Osteoblast (primary cell): ENCODE results near the gene FGF4. TPM values are rescaled to one million over a fixed set of nuclear protein-coding genes. Genes with fewer than 3 reads are reported as not detected.

Source experiments
- DNase-seq: peaks from one replicate; pipeline ENCODE4 v3.0.0; 2011; ENCODE audit warnings: low spot score, mixed read lengths; ENCODE audit not compliant: insufficient read length; ENCODE audit errors: missing footprints
- H2AFZ ChIP-seq: 2 replicates; pipeline ENCODE4 v1.6.0; 2011; ENCODE audit warnings: mild to moderate bottlenecking, low read length
- H3K27ac ChIP-seq: 2 replicates; pipeline ENCODE4 v1.5.1; 2011; ENCODE audit warnings: mild to moderate bottlenecking, low read depth, low read length, moderate library complexity
- H3K27me3 ChIP-seq: 2 replicates; pipeline ENCODE4 v1.6.0; 2012; ENCODE audit warnings: mild to moderate bottlenecking, control low read depth, inconsistent platforms, low read length, moderate library complexity; ENCODE audit not compliant: insufficient read depth
- H3K36me3 ChIP-seq: 2 replicates; pipeline ENCODE4 v1.5.1; 2011; ENCODE audit warnings: mild to moderate bottlenecking, low read length, control low read depth, moderate library complexity; ENCODE audit not compliant: insufficient read depth
- H3K4me1 ChIP-seq: 2 replicates; pipeline ENCODE4 v1.5.1; 2011; ENCODE audit warnings: mild to moderate bottlenecking, low read length, control low read depth, moderate library complexity; ENCODE audit not compliant: insufficient read depth
- H3K4me2 ChIP-seq: 2 replicates; pipeline ENCODE4 v1.6.0; 2011; ENCODE audit warnings: mild to moderate bottlenecking, low read length; ENCODE audit not compliant: insufficient read depth
- H3K4me3 ChIP-seq: fragments of 200-600 bp; sonication (generic); 3 replicates; pipeline ENCODE4 v1.5.1; 2012; ENCODE audit warnings: mild to moderate bottlenecking, low read length, inconsistent platforms; ENCODE audit not compliant: insufficient read depth
- H3K79me2 ChIP-seq: 2 replicates; pipeline ENCODE4 v1.6.0; 2012; ENCODE audit warnings: mild to moderate bottlenecking, low read length, control low read depth, inconsistent platforms; ENCODE audit not compliant: insufficient read depth
- H3K9me3 ChIP-seq: 2 replicates; pipeline ENCODE4 v1.5.1; 2011; ENCODE audit warnings: low read depth, low read length, control low read depth
- H4K20me1 ChIP-seq: 2 replicates; pipeline ENCODE4 v1.6.0; 2012; ENCODE audit warnings: mild to moderate bottlenecking, low read length, control low read depth; ENCODE audit not compliant: insufficient read depth
- total RNA-seq: library from RNA; depleted of rRNA; stranded (reverse); fragments of >200 nt; gene quantifications from 2 replicates; pipeline ENCODE4 v1.2.3, GENCODE V29; 2012
- TF ChIP-seq, protein P1 (sequence below): IDR thresholded peaks from 2 replicates; pipeline ENCODE4 v1.5.1; 2011; ENCODE audit warnings: mild to moderate bottlenecking, low read depth, low read length, moderate library complexity; ENCODE audit errors: extremely low read depth

The FGF4 gene
- total RNA-seq, 1 donor: not detected

DNA sequence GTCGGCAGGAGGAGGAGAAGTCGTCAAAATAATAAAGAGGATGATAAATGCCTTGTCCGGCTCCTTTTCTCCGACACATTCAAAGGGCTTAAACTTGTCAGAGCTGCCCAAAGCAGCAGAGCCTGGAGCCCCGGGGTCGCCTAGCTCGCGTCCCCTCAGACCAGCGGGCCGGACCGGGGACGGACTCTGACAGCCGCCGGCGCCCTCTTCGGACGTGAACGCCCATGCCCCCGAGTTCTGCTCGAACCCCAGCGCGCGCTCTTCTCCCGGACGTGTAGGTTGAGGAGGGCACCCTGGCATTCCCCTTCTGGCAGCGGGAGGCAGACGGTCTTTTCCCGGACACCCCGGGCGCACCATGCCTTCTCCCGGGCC lies 43.1 kb upstream of the FGF4 start:
- peaks cover 70% of the 10 kb centered on the region for H3K27me3 ChIP-seq
- no peak overlapping the region for H2AFZ ChIP-seq
- no peaks in the 10 kb centered on the region for H4K20me1 ChIP-seq
- no peak overlapping the region for H3K4me3 ChIP-seq
- no peaks in the 10 kb centered on the region for H3K4me1 ChIP-seq
- DNase-seq: peak; percentile 73
- H3K27ac ChIP-seq: no peak overlapping the region
- H3K79me2 ChIP-seq: no peaks in the 10 kb centered on the region
- H3K36me3 ChIP-seq: no peaks in the 10 kb centered on the region
- TF ChIP-seq, protein P1, sequence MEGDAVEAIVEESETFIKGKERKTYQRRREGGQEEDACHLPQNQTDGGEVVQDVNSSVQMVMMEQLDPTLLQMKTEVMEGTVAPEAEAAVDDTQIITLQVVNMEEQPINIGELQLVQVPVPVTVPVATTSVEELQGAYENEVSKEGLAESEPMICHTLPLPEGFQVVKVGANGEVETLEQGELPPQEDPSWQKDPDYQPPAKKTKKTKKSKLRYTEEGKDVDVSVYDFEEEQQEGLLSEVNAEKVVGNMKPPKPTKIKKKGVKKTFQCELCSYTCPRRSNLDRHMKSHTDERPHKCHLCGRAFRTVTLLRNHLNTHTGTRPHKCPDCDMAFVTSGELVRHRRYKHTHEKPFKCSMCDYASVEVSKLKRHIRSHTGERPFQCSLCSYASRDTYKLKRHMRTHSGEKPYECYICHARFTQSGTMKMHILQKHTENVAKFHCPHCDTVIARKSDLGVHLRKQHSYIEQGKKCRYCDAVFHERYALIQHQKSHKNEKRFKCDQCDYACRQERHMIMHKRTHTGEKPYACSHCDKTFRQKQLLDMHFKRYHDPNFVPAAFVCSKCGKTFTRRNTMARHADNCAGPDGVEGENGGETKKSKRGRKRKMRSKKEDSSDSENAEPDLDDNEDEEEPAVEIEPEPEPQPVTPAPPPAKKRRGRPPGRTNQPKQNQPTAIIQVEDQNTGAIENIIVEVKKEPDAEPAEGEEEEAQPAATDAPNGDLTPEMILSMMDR: no peak
- no peak overlapping the region for H3K4me2 ChIP-seq
- no peaks in the 10 kb centered on the region for H3K9me3 ChIP-seq

DNA sequence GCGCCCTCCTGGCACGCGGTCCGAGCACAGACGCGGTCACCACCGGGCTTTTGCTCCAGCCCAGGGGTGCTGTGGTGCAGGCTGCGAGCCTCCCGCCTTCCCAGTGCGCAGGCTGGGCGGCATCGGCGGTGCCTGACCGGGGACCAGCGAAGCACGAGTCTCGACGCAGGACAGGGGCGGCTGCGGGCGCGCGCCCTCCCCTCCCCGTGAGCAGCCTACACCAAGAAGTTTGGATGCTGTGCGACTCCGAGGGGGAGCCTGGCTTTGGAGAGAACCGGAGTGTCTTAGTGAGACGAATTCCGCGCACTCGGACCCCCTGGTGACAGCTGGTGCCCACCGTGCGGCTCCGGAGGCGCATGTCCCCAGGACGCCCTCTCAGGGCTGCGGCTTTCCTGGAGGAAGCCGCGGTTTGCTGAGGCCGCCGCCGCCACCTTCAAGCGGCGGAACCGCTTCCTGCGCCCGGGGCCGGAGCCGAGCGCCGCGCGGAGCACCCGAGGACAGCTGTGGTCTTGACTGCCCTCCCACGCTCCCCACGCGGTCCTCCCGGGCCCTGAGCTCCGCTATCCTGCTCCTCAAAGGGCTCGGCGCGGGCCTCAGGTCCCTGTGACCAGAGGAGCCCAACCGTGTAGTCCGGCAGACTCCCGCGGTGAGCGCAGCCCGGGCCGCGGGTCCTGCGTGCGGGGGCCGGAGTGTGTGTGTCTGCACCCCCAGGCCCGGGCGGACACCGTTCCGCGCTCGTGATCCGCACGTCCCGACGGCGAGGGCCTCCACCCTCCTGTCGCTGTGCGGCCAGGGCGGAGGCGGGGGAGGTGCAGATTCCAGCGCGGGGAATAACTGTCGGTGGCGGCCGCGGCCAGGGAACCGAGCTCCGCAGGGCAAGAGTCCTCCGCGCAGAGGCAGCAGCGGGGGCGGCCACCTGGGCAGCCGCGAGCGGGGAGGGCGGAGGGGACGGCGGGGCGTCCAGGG lies 42.4 kb upstream of the FGF4 start:
- peak; percentile 91 for DNase-seq

DNA sequence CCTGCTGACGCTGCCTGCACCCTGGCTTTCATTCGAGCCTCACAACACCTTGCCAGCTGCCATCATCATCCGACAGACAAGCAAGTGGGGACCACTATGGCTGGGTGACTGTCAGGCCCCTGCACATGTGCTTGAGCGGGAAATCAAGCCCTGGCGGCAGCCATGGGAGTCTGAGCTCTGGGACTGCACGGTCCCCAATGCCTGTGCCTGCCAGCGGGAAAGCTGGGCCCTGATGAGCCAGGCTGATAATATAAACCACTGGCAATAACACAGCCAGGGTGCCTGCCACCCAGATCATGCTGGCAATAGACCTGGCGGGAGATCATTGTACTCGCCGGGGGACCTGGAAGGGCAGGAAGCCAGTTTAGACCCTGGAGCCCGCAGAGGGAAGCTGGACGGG lies 41.5 kb upstream of the FGF4 start:
- Histone ChIP-seq H2AFZ (no peak overlapping the region), H3K79me2 (no peaks in the 10 kb centered on the region), H3K27ac (no peak overlapping the region), H4K20me1 (no peaks in the 10 kb centered on the region), H3K4me2 (no peak overlapping the region), H3K27me3 (peaks cover 54% of the 10 kb centered on the region), H3K9me3 (no peaks in the 10 kb centered on the region), H3K4me1 (no peaks in the 10 kb centered on the region), H3K4me3 (no peak overlapping the region), H3K36me3 (no peaks in the 10 kb centered on the region)
- TF ChIP-seq, protein P1: no peak
- DNase-seq: no peak

More for the DNA sequence above, 42.4 kb upstream of the FGF4 start:
- Histone ChIP-seq H3K79me2 (no peaks in the 10 kb centered on the region), H4K20me1 (no peaks in the 10 kb centered on the region), H3K9me3 (no peaks in the 10 kb centered on the region), H3K4me2 (no peak overlapping the region), H3K27ac (no peak overlapping the region), H2AFZ (no peak overlapping the region), H3K4me3 (no peak overlapping the region), H3K36me3 (no peaks in the 10 kb centered on the region), H3K27me3 (peaks cover 63% of the 10 kb centered on the region), H3K4me1 (no peaks in the 10 kb centered on the region)
- TF ChIP-seq, protein P1: no peak

DNA sequence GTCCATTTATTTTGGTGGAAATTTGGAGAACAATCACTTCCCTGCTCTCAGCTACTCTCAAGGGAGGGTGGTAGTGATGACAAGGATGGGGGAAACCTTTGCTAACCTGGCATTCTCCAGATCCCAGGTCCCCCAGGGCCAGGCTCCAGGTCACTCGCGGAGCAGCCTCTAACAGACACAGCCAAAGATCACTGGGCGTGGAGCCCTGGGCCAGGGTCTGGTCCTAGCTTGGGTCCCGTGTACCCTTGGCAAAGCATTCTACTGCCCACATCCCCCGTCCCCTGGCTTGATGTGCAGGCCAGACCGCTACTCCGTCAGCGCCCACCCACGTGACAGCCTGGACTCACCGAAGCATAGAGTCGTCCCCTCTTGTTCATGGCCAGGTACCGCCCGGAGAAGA lies 40.8 kb upstream of the FGF4 start:
- TF ChIP-seq, protein P1: no peak

More for the DNA sequence above, 40.8 kb upstream of the FGF4 start:
- no peak overlapping the region for H3K27ac ChIP-seq
- H3K9me3 ChIP-seq: no peaks in the 10 kb centered on the region
- H3K27me3 ChIP-seq: peaks cover 47% of the 10 kb centered on the region
- peak; percentile 82 for DNase-seq
- no peaks in the 10 kb centered on the region for H4K20me1 ChIP-seq
- no peak overlapping the region for H3K4me2 ChIP-seq
- H3K79me2 ChIP-seq: no peaks in the 10 kb centered on the region
- no peak overlapping the region for H2AFZ ChIP-seq
- no peak overlapping the region for H3K4me3 ChIP-seq
- H3K4me1 ChIP-seq: no peaks in the 10 kb centered on the region
- H3K36me3 ChIP-seq: no peaks in the 10 kb centered on the region
